T-helper 1 cell treated with Interleukin-12 subunit alpha and Interleukin-12 subunit beta and Interleukin-4 antibody, amounts not matched to agents 30 ng/mL and 1 ng/mL, for 36 hours (primary cell): Measurements from ENCODE around the gene COPRS. TPM values are rescaled to one million over a fixed set of nuclear protein-coding genes. Genes with fewer than 3 reads are reported as not detected.
"Not testable (repeated sequence)": the region's sequence is repeated elsewhere in the genome, so short reads cannot be mapped to it uniquely, and the experiment has no call there.

ENCODE experiments used
- intact Hi-C: fragments of 100-400 bp; cut with micrococcal nuclease; formaldehyde crosslinking; loops from one replicate; pipeline ENCODE4 v1.15.1; 2024
- total RNA-seq: library from RNA; stranded (reverse); gene quantifications from 2 replicates; pipeline ENCODE4 v1.2.3, GENCODE V29; 2022

COPRS gene
- total RNA-seq, 1 donor from 2014 or later = 17.9 TPM

GRCh38 chr17:31811101-31811500, 47.9 kb downstream of the COPRS start:
- intact Hi-C loops = no loop called here

GRCh38 chr17:31809876-31810275, 49.2 kb downstream of the COPRS start:
- intact Hi-C loops = not testable (repeated sequence)

GRCh38 chr17:31808521-31809050, 50.5 kb downstream of the COPRS start:
- intact Hi-C loops = no loop called here

GRCh38 chr17:31807846-31808245, 51.2 kb downstream of the COPRS start:
- intact Hi-C loops = no loop called here

GRCh38 chr17:31806921-31807320, 52.1 kb downstream of the COPRS start:
- intact Hi-C loops = no loop called here

GRCh38 chr17:31803494-31804213, 55.4 kb downstream of the COPRS start:
- intact Hi-C loops = no loop called here

GRCh38 chr17:31802502-31802901, 56.5 kb downstream of the COPRS start:
- intact Hi-C loops = no loop called here

Other genes starting within 250 kb of the COPRS start
- 89.0 and 94.8 TPM in 2 replicates for gene UTP6, start 42.5 kb upstream of the COPRS start, total RNA-seq
- 57.7 and 59.3 TPM in 2 replicates for gene SUZ12, start 77.8 kb upstream of the COPRS start, total RNA-seq
- gene LRRC37B, start 148.1 kb upstream of the COPRS start, total RNA-seq = 36.0 and 37.8 TPM in 2 replicates